Stimulated activated memory B cell treated with anti-CD40 and anti-IgM and Interleukin-4, amounts not matched to agents 10 μg/mL and 1 μg/mL and 100 μg/mL, for 72 hours (primary cell): ENCODE data around the gene FNTB.

ENCODE experiments used
- ATAC-seq: fragments of 150-1000 bp; cut with Tn5 transposase; 2 replicates; pipeline ENCODE4 v1.10.0; 2021
- H3K27ac Mint-ChIP-seq: one replicate; pipeline ENCODE4 v1.8.0; 2022; ENCODE audit warnings: mild to moderate bottlenecking, mixed read lengths
- H3K27me3 Mint-ChIP-seq: one replicate; pipeline ENCODE4 v1.8.0; 2022; ENCODE audit warnings: mixed read lengths
- H3K36me3 Mint-ChIP-seq: one replicate; pipeline ENCODE4 v1.8.0; 2022; ENCODE audit warnings: mixed read lengths
- H3K4me1 Mint-ChIP-seq: one replicate; pipeline ENCODE4 v1.8.0; 2022; ENCODE audit warnings: mixed read lengths
- H3K4me3 Mint-ChIP-seq: one replicate; pipeline ENCODE4 v1.8.0; 2022; ENCODE audit warnings: mild to moderate bottlenecking, moderate library complexity, mixed read lengths
- H3K9me3 Mint-ChIP-seq: one replicate; pipeline ENCODE4 v1.8.0; 2022; ENCODE audit warnings: mixed read lengths

FNTB gene

GRCh38 chr14:64990939-64991338 lies 4.2 kb downstream of the FNTB start:
- ATAC-seq: no peak
- Mint-ChIP-seq H3K27me3 (no peaks in the 10 kb centered on the region), H3K4me1 (peaks cover 37% of the 10 kb centered on the region), H3K27ac (no peak overlapping the region), H3K4me3 (no peak overlapping the region), H3K9me3 (no peaks in the 10 kb centered on the region), H3K36me3 (peaks cover 4% of the 10 kb centered on the region)

- H3K27ac Mint-ChIP-seq: no peak overlapping the region
- H3K4me1 Mint-ChIP-seq: peaks cover 36% of the 10 kb centered on the region
- ATAC-seq: no peak
- no peak overlapping the region for H3K4me3 Mint-ChIP-seq
- H3K9me3 Mint-ChIP-seq: no peaks in the 10 kb centered on the region
- H3K27me3 Mint-ChIP-seq: no peaks in the 10 kb centered on the region
- peaks cover 4% of the 10 kb centered on the region for H3K36me3 Mint-ChIP-seq
Measured at GRCh38 chr14:64992328-64992885, 5.7 kb downstream of the FNTB start.

DNA sequence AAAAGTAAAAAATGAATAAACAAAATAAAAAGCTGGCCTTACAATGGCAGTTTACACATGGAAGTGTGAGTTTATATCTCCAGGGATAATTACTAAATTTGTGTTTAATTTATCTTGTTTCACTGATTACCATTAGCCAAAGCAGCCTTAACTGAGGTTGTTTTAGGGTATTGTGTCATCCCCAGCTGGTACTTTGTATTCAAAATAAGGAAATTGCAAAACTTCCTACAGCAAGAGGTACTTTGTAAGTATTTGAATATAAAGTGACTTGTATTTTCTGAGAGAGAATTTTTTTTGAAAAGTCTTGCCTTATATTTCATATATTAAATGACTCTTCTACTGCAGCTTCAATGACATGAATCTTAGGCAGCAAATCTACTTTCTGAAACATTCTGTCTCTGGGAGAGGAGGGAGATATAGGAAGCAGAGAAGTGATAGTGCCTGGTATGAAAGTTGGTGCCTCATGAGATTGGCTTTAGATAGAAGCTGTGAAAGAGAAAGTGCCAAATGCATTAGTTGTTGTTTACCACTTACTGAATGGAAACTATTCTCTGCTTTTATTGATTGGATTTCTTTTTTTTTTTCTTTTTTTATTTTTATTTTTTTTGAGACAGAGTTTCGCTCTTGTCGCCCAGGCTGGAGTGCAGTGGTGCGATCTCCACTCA lies 6.7 kb downstream of the FNTB start:
- H3K27me3 Mint-ChIP-seq: no peaks in the 10 kb centered on the region
- no peaks in the 10 kb centered on the region for H3K9me3 Mint-ChIP-seq
- peaks cover 4% of the 10 kb centered on the region for H3K36me3 Mint-ChIP-seq
- no peak overlapping the region for H3K4me3 Mint-ChIP-seq
- H3K4me1 Mint-ChIP-seq: peaks cover 40% of the 10 kb centered on the region
- no peak for ATAC-seq
- no peak overlapping the region for H3K27ac Mint-ChIP-seq

- no peak overlapping the region for H3K4me3 Mint-ChIP-seq
- no peaks in the 10 kb centered on the region for H3K27me3 Mint-ChIP-seq
- H3K4me1 Mint-ChIP-seq: peaks cover 46% of the 10 kb centered on the region
- no peaks in the 10 kb centered on the region for H3K9me3 Mint-ChIP-seq
- ATAC-seq: no peak
- H3K27ac Mint-ChIP-seq: no peak overlapping the region
- peaks cover 4% of the 10 kb centered on the region for H3K36me3 Mint-ChIP-seq
Measured at GRCh38 chr14:64994540-64994939, 7.8 kb downstream of the FNTB start.

DNA sequence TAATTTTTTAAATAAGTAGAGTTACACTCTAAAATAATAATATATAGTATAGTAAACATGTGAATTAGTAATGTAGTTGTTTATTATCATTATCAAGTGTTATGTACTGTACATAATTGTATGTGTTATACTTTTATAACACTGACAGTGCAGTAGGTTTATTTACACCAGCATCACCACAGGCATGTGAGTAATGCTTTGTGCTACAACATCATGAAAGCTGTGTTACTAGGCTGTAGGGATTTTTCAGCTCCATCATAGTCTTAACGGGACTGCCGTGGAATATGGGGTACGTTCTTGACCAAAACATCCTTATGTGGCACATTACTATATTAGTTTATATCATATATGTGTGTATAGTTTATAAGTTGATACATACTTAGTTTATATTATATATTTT lies 8.6 kb downstream of the FNTB start:
- no peak overlapping the region for H3K27ac Mint-ChIP-seq
- H3K27me3 Mint-ChIP-seq: no peaks in the 10 kb centered on the region
- no peak for ATAC-seq
- no peaks in the 10 kb centered on the region for H3K9me3 Mint-ChIP-seq
- H3K4me3 Mint-ChIP-seq: no peak overlapping the region
- H3K4me1 Mint-ChIP-seq: peaks cover 38% of the 10 kb centered on the region
- peaks cover 4% of the 10 kb centered on the region for H3K36me3 Mint-ChIP-seq

DNA sequence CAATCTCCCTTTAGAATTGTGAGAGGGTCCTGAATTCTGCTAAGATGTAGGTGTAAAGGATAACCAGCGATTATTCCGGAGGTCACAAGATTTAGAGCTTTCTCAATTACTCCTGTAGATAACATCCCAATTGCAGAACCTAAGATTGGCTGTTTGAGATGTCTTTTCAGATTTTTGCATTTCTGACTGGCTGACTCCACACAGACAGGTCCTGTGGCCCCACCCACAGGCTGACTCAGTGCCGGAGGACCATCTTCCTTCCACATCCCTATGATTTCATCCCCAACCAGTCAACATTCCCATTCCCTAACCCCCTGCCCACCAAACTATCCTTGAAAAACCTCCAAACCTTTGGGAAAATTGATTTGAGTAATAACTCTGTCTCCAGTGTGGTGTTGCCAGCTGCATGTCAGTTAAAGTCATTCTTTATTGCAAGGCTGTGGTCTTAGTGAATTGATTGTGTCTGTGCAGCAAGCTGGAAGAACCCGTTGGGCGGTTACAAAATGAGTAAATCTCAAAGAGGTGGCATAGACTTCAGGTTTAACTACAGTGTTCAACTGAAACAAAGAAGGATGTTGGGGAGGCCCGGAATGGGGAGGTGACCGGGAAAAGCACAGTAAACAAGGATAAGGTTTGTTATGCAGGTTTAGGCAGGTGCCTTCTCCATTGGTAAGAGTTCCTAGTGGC lies 10.6 kb downstream of the FNTB start:
- ATAC-seq: peak; percentile 56
- peak overlapping the region; percentile 31 for H3K4me3 Mint-ChIP-seq
- no peaks in the 10 kb centered on the region for H3K9me3 Mint-ChIP-seq
- H3K27me3 Mint-ChIP-seq: no peaks in the 10 kb centered on the region
- H3K36me3 Mint-ChIP-seq: no peaks in the 10 kb centered on the region
- H3K27ac Mint-ChIP-seq: peak overlapping the region; percentile 17
- H3K4me1 Mint-ChIP-seq: peaks cover 21% of the 10 kb centered on the region

DNA sequence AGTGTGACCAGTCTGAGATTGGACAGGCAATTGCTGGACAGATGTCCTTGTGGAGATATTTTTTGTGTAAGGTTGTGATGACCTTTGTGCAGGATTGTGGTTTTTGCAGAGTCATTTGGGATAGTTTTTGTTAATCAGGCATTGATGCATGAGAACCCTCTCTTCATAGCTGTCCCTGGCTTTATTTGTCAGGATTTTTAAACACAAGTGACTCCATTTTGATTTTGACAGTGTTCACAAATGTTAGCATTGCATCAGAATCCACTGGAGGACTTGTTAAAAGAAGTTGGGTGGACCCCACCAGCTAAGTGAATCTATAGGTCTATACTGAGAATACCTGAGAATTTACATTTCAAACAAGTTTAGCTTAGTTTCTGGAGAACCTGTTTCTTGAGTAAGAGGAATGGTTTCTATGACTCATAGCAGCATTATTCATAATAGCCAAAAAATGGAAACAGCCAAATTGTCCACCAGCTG lies 11.8 kb downstream of the FNTB start:
- ATAC-seq: no peak
- Mint-ChIP-seq H3K27me3 (no peaks in the 10 kb centered on the region), H3K4me3 (no peak overlapping the region), H3K9me3 (no peaks in the 10 kb centered on the region), H3K27ac (no peak overlapping the region), H3K4me1 (peaks cover 31% of the 10 kb centered on the region), H3K36me3 (no peaks in the 10 kb centered on the region)

- H3K27me3 Mint-ChIP-seq: no peaks in the 10 kb centered on the region
- no peak for ATAC-seq
- H3K4me1 Mint-ChIP-seq: peaks cover 37% of the 10 kb centered on the region
- no peak overlapping the region for H3K27ac Mint-ChIP-seq
- no peak overlapping the region for H3K4me3 Mint-ChIP-seq
- no peaks in the 10 kb centered on the region for H3K9me3 Mint-ChIP-seq
- peaks cover 16% of the 10 kb centered on the region for H3K36me3 Mint-ChIP-seq
Measured at GRCh38 chr14:65000898-65001591, 14.3 kb downstream of the FNTB start.

- Mint-ChIP-seq H3K27me3 (no peaks in the 10 kb centered on the region), H3K4me1 (peaks cover 37% of the 10 kb centered on the region), H3K9me3 (no peaks in the 10 kb centered on the region), H3K36me3 (peaks cover 21% of the 10 kb centered on the region), H3K4me3 (no peak overlapping the region), H3K27ac (no peak overlapping the region)
- ATAC-seq: no peak
Measured at GRCh38 chr14:65001723-65002122, 15.0 kb downstream of the FNTB start.

- peaks cover 29% of the 10 kb centered on the region for H3K4me1 Mint-ChIP-seq
- H3K4me3 Mint-ChIP-seq: no peak overlapping the region
- H3K9me3 Mint-ChIP-seq: no peaks in the 10 kb centered on the region
- H3K27ac Mint-ChIP-seq: peak overlapping the region; percentile 50
- peaks cover 23% of the 10 kb centered on the region for H3K36me3 Mint-ChIP-seq
- no peaks in the 10 kb centered on the region for H3K27me3 Mint-ChIP-seq
- no peak for ATAC-seq
Measured at GRCh38 chr14:65002586-65003210, 16.0 kb downstream of the FNTB start.

- Mint-ChIP-seq H3K9me3 (no peaks in the 10 kb centered on the region), H3K27ac (peak overlapping the region; percentile 50), H3K27me3 (no peaks in the 10 kb centered on the region), H3K4me3 (no peak overlapping the region), H3K4me1 (peaks cover 23% of the 10 kb centered on the region), H3K36me3 (peaks cover 27% of the 10 kb centered on the region)
- ATAC-seq: peak; percentile 41
Measured at GRCh38 chr14:65003394-65003793, 16.7 kb downstream of the FNTB start.

- Mint-ChIP-seq H3K36me3 (peaks cover 51% of the 10 kb centered on the region), H3K27me3 (no peaks in the 10 kb centered on the region), H3K27ac (no peak overlapping the region), H3K9me3 (no peaks in the 10 kb centered on the region), H3K4me1 (peaks cover 18% of the 10 kb centered on the region), H3K4me3 (no peak overlapping the region)
- no peak for ATAC-seq
Measured at GRCh38 chr14:65006261-65006721, 19.6 kb downstream of the FNTB start.

DNA sequence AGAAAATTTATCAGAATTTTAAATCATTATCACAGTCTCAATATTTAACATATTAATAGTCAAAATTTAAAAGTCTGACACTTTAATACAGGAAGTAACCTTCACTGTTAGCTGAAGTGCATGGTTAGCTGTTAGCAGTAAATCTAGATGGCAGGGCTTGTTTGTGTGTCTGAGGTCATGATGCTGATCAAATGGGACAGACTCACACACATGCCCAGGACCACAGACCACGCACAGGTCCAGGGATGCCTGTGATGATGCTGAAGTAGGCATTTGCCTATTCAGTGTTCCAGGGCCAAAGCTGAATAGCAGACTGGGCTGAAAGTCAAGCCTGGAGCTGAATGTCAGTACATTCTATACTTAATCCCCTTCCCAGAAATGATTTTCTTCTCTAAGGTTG lies 20.5 kb downstream of the FNTB start:
- ATAC-seq: no peak
- Mint-ChIP-seq H3K27ac (no peak overlapping the region), H3K27me3 (no peaks in the 10 kb centered on the region), H3K4me3 (no peak overlapping the region), H3K36me3 (peaks cover 58% of the 10 kb centered on the region), H3K9me3 (no peaks in the 10 kb centered on the region), H3K4me1 (peaks cover 18% of the 10 kb centered on the region)

- Mint-ChIP-seq H3K36me3 (peaks cover 60% of the 10 kb centered on the region), H3K27ac (no peak overlapping the region), H3K4me3 (no peak overlapping the region), H3K4me1 (no peaks in the 10 kb centered on the region), H3K27me3 (no peaks in the 10 kb centered on the region), H3K9me3 (no peaks in the 10 kb centered on the region)
- no peak for ATAC-seq
Measured at GRCh38 chr14:65010211-65010931, 23.7 kb downstream of the FNTB start.
